Cardiac septum (tissue), 1 donor: ENCODE measurements around the gene NKD1. TPM values are rescaled to one million over a fixed set of nuclear protein-coding genes. Genes with fewer than 3 reads are reported as not detected.
A peak's percentile ranks its signal among the peaks of the same experiment; 100 is the strongest.

Source experiments
- DNase-seq: peaks from one replicate; pipeline ENCODE4 v3.0.0-alpha.2; 2020; ENCODE audit warnings: low spot score
- intact Hi-C: fragments of 100-400 bp; cut with DNase I; formaldehyde crosslinking; loops from one replicate; pipeline ENCODE4 v1.14.0; 2022
- total RNA-seq: library from RNA; stranded (reverse); fragmentation: NEBNext Ultra II Directional; extraction: Animal tissue kit (Norgen Biotek cat#: 25700); gene quantifications from one replicate; pipeline ENCODE4 v1.2.1, GENCODE V29; 2021
- donor health status: DM: no; HTN: no; CAD: no.

The NKD1 gene
- total RNA-seq, 1 donor from 2014 or later: 0.40 TPM

- DNase-seq: no peak
- intact Hi-C loops: loop anchor here (10.0 kb wide), 1 partner anchor 152 kb away; the partner anchor contains the start of gene CYLD
These were observed 44.8 kb downstream of the NKD1 start for GRCh38 chr16:50592996-50593395.

GRCh38 chr16:50593410-50594150 lies 45.4 kb downstream of the NKD1 start:
- no peak for DNase-seq
- intact Hi-C loops: loop anchor here (10.0 kb wide), 1 partner anchor 151 kb away; the partner anchor contains the start of gene CYLD

DNA sequence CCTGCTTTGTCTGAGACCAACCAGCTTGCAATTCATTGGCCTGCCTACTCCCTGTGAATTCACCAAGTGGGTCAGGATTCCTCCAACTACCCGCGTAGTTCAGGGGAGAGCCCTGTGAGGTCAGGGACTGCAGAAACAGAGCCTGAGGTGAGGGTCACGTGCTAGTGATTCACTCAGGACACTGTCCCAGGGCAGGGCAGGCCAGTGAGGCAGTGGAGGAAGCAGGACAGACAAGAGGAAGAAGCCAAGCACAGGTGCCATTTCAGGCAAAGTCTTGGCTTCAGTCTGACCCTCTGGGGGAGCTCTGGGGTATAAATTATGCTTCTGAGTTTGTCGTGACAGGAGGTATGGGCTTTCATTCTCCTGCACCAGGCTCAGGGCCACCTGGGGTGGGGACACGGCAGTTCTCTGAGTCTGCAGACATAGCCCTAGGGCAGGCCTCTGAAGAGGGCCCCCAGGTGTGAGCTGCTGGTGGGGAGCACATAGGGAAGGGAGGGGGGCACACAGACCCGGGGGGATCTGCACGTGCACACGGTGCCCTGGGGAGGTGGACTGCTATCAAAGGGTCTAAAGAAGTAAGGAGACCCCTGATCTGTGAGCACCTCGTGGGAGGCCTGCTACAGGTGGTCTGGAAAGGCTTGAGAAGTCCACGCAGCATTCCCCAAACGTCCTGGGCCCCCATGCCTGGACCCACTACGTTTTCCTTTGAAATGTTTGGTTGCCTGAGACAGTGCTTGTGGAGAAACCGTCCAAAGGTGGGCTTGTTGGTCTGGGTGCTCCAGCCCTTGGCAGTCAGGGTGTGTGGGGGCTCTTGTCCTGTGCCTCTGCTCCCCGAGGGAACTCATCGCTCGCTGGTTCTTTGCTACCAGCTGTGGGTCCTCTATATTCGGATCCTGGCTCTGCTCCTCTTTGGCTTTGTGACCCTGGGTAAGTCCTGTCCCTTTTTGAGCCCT lies 46.4 kb downstream of the NKD1 start:
- intact Hi-C loops: loop anchor here (5.0 to 10.0 kb wide), 2 partner anchors 150 to 222 kb away; partner anchors contain the start of gene CYLD
- DNase-seq: no peak

DNA sequence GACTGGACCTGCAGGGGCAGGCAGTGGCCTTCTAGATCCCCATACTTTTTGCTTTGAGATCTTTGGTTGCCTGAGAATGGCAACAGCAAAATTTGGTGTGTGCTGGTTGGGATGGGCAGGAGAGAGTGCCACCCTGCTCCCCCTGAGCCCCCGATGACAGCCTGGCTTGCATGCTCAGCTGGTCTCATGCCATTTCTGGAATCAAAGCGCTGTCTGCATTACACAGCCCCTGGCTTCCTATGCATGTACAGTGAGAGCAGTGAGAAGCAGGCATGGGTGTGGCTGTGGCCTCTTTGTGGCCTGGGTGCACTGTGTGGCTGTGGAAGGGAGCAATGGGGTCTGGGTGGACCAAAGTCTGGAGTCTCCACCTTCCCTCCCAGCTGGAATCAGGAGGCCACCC lies 47.7 kb downstream of the NKD1 start:
- intact Hi-C loops: loop anchor here (5.0 to 10.0 kb wide), 2 partner anchors 149 to 224 kb away; partner anchors contain the start of gene CYLD
- DNase-seq: no peak

- no peak for DNase-seq
- intact Hi-C loops: loop anchor here (5.0 to 10.0 kb wide), 2 partner anchors 148 to 225 kb away; partner anchors contain the start of gene CYLD
These were observed 48.7 kb downstream of the NKD1 start for GRCh38 chr16:50596762-50597450.

DNA sequence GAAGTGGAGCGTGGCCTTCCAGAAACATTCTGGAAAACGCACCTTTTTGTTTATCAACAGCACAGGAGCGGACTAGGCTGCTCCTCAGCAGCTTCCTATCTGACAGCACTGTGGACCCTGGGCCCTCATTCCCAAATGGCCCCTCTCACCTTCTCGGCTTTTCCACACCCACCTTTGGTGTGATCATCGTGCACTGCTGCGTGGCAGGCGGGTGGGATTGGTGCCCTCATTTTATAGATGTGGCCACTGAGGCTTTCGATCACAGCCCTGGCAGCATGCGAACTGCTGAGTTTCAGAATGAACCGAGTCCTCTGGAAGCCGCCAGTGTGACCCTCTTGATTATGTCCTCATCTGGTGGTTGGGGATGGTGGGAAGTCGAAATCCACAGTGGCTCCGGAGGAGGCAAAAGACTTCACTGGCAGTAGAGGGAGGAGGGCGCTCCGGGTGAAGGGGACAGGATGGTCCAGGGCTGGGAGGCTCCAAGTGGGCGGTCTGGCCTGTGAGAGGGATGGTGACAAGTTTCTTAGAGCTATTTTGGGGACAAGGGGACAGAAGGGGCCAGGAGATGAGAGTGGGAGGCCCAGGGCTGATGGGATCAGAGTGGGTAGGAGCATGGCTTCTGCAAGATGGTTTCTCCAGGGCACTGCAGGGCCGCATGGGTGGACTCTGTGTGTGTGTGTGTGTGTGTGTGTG lies 49.5 kb downstream of the NKD1 start:
- intact Hi-C loops: loop anchor here (5.0 to 10.0 kb wide), 2 partner anchors 147 to 225 kb away; partner anchors contain the start of gene CYLD
- DNase-seq: no peak

DNA sequence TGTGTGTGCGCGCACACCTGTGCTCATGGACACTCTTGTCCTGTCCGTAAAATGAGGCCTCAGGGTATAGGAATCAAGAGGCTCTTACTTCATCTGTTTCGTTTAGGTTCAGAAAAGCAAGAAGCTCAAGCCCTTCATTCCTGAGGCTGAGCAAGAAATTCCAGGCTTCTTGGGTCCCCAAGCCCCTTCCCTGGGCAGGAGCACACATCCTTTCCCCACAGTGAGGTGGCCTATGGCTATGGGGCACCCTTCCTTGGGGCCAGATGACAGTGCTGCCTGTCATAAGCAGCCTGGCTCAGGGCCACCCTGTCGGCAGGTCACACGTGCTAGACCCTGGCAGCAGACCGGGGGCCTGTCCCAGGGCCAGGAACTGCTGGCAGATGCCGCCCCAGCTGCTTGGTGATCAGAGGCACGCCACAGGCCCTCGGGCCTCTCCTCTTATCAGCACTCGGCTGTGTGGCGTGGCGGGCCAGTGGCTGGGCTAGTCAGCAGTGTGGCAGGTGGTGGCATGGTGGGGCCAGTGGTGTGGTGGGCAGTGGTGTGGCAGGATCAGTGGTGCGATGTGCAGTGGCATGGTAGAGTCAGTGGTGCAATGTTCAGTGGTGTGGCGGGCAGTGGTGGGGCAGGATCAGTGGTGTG lies 50.2 kb downstream of the NKD1 start:
- peak; percentile 88 for DNase-seq

GRCh38 chr16:50598936-50599361 lies 50.8 kb downstream of the NKD1 start:
- DNase-seq: no peak
- intact Hi-C loops: loop anchor here (5.0 to 10.0 kb wide), 2 partner anchors 146 to 227 kb away; partner anchors contain the start of gene CYLD

More for the DNA sequence above, 50.2 kb downstream of the NKD1 start:
- intact Hi-C loops: loop anchor here (5.0 to 10.0 kb wide), 2 partner anchors 146 to 226 kb away; partner anchors contain the start of gene CYLD

GRCh38 chr16:50599494-50599893 lies 51.3 kb downstream of the NKD1 start:
- no peak for DNase-seq
- intact Hi-C loops: loop anchor here (5.0 to 10.0 kb wide), 2 partner anchors 145 to 227 kb away; partner anchors contain the start of gene CYLD

DNA sequence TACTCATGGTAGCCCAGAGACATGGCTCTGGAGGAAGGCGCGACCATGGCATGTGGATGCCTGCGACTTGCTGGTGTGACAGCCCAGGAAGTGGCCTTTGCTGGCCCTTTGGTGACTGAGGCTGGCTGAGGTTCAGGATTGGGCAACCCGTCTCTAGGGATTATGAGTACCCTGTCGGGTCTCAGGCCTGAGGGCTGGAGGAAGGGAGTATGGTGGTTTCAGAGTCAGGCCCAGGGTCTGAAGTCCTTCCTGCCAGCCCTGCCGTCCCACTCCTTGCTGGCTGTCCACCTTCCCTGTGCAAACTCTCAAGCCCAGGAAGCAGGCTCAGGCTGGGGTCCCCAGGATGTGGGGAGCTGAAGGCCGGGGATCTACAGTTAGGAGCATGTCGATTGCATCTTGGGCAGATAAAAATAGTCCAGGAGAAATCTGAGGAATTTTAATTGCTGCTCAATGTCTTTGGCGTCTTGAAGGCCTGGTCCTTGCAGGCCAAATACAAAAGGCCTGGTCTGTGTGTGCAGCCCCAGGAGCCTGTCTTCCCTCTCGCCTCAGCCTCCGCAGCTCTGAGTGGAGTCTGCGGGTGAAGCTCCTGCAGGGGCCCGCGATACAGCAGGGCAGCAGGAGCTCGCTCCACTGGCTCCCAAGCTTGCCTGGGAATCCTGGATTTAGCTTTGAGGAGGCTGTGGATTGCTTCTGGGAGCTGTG lies 52.5 kb downstream of the NKD1 start:
- intact Hi-C loops: no loop called here
- no peak for DNase-seq

DNA sequence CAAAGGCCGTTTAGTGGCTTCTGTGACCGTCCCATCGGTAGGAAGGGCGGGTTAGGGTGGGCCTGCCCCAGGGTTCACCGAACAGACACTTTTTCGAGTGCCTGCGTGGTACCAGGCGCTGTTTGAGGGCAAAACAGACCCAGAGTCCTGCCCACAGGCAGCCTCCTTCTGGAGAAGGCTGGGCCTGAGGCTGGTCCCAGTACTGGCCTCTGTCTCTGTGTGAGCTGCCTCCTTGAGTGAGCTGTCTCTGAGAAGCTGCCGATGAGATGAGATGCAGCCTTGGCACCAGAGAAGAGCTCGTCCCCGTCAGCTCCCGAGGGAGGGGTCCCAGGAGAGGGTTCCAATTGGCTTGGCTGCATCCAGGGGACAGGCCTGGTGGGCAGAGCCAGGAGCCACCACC lies 53.1 kb downstream of the NKD1 start:
- DNase-seq: no peak
- intact Hi-C loops: no loop called here

GRCh38 chr16:50602126-50602525 lies 53.9 kb downstream of the NKD1 start:
- intact Hi-C loops: no loop called here
- DNase-seq: no peak

- intact Hi-C loops: no loop called here
These were observed 54.5 kb downstream of the NKD1 start for GRCh38 chr16:50602531-50603205.

GRCh38 chr16:50603206-50604064 lies 55.2 kb downstream of the NKD1 start:
- DNase-seq: no peak
- intact Hi-C loops: no loop called here

More at GRCh38 chr16:50602531-50603205, 54.5 kb downstream of the NKD1 start:
- no peak for DNase-seq

DNA sequence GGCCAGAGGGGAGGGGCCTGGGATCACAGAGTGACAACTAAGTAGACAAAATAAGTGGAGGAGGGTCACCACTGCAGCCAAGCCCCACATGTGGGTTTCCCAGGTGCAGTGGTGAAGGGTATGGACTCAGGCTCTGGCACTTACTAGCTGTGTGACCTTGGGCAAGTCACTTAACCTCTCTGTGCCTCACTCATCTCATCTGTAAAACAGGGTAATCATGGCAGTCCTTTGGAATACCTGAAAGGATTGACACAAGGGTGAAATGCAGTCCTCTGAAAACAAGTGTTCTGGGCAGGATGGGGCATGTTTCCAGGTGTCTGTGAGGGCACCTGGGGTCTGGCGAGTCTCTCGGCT lies 55.8 kb downstream of the NKD1 start:
- no peak for DNase-seq
- intact Hi-C loops: no loop called here

GRCh38 chr16:50604610-50605009 lies 56.4 kb downstream of the NKD1 start:
- intact Hi-C loops: no loop called here
- DNase-seq: no peak
